Stimulated activated CD4-positive, alpha-beta T cell treated with anti-CD3 and anti-CD28 coated beads, TNF-alpha, amount 100 ng/mL, for 1 hour (primary cell): ENCODE results near the gene MRAS.

Experiments
- DNase-seq, 3 donors: peaks; one replicate each; pipeline ENCODE4 v3.0.0-alpha.2; 2020; ENCODE audit warnings: low read depth in 3 of 3, low spot score in 1 of 3

MRAS gene

DNA sequence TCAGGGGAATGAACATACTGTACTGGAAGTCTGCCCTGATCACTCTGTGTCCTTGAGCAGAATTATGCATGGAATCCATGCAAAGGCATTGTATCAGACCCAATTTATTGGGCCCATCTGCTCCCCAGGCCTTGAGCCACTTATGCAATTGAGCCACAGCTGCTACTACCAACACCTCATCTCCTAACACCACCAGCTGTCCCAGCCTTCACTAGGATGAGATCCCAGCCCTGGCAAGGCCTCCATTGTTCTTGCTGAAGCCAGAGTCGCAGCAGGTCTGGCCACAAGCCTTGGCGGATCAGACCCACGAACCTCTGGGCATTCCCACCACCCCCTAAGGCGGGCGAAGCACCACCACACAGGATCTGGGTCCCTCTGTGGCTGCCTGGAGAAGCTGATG, 9.6 kb upstream of the MRAS start:
- no peak for DNase-seq

DNA sequence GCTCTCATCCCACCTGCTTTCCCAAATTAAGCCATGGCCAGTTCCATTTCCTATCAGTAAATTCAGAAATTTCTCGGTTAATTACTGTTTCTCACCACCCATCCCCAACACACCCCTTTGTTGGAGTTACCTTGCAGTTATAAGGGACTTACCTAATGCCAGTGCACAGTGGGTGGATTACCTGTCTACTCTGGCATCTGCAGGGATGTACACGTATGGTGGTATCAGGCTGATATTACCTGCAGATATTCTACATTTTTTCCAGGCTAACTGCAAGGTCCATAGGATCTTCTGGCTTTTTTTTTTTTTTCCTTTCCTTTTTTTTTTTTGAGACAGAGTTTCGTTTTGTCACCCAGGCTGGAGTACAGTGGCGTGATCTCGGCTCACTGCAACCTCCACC, 7.9 kb upstream of the MRAS start:
- DNase-seq, result no peak

DNA sequence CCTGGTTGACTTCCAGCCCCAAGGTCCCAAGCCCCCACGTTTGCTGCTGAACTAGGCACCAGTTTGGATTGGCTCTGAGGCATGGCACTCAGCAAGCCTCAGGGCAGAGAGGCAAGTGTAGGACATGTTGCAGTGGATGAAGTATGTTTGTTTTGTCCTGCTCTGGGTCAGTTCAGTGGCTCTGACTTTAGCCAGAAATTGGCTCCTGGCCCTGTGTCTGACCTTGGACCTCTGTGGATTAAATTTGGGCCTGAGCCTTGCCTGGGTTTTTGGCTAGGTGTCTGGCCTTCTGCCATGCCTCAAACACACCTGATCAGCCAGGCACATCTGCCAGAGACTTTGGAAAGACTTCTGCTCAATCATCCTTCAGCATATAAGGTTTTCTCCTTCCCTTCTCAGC, 3.6 kb upstream of the MRAS start:
- DNase-seq, result no peak

DNA sequence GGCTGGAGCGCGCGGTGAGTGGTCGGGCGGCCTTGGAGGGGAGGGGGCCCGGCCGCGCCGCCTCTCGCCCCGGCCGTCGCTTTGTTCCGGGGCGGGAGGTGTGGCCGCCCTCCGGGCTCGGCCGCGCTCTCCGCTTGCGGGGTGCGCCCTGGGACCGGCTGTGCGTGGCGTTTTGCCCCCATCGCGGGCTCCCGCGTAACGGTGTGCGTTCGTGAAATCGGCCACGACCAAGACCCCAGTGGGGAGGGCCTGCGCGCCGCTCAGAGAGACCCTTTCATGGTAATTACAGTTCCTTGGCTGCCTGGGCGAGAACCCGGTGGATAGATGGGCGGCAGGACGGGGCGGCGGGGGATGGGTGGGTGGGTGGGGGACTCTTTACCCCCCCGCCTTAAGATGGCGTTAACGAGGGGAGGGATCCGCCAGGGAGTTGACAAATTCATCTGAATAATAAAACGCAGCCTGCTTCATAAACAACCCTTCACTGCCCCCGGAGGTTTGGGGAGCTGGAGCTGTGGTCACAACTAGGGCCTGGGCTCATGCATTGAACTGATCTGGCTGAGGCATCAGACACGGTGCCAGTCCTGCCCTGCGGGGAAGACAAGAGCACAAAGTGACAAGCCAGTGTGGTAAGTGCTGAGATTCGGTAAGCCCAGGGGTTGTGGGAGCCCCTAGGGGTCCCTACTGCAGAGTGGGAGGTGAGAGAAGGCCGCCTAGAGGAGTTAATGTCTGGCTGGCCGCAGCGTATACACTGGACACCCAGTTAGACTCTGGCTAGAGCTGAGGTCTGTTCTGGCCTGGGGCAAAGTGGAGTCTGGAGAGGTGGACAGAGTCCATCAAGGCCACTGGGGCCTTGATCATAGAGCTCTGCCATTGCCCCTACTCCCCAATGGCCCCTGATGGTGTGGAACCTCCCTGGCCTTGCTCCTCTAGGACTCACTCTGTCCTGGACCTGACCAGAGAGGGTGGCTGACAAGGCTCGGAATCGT, 668 bp downstream of the MRAS start:
- no peak for DNase-seq

DNA sequence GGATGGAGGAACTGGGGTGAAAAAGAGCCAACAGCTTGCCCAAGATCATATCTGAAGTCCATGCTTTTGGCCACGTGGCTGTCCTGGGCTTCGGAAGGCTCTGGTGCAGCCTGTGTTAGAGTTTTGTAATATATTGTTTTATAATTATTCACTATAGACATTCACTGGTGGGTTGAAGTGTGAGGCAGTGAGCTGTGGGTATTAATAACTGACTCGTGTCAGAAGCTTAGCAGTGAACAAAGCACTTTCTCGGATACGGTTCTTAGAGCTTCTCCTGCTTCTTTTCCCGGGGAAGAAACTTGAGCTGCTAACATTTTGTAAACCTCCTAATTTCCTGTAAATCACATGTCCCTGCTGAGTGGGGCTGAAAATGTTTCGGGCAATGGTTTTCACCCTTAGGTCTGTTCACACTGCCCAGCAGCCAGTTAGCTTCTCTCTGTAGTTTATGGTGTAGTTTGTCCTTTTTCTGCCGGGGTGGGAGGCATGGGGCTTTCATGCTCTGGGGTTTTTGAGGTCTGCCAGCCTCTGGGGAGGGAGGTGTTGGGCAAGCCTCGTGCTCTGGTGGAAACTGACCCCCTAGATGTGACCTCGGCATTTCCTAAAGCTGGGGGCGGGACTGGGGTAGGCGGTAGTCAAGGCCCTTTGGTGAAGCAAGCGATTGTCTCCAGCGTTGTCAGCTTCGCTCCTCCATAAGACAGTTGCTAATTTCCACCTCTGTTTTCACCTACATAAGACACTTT, 1.7 kb downstream of the MRAS start:
- no peak for DNase-seq

DNA sequence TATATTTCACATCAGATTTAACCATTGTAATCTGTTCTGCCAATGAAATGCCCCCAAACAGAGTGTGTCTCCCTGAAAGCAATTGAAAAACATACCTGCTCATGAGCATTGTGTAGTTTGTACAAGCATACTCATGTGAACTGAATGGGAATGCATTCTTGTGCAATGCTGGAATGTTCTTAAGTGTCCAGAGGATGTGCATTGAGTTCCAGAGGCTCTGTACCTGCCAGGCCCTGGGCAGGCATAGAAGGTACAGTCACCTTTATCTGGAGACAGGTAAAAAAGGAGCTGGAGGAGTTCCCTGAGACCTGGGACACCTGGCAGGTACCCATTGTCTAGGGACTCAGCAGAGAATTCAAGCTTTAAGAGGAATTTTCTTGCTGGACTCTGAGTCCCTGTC, 2.8 kb downstream of the MRAS start:
- no peak for DNase-seq

DNA sequence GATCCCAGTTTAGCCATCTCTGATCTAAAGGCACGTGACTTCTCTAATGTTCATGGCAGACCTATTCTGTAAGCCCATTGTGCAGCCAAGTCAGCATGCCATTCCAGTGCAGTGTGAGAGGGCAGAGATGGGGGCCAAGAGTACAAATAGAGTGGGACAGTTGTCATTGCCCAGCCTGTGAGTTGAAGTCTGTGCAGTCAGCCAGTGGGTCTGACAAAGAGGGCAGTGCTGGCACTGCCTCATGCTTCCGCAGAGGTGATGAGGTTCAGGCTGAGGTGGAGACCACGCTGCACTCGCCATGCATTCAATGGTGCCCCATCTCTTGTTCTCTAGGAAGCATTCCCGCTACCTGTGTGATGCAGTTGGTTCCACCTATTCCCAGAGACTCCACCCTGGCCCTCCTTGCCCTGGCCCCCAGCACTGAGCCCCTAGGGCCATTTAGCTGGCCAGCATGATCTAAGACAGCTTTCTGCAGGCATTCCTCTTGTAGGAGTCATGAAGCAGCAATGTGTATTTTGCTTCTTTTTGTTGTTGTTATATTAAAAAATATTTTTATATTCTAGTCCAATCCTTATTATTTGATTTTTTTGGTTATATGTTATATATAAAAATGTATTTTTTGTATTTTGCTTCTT, 3.7 kb downstream of the MRAS start:
- DNase-seq, result no peak

DNA sequence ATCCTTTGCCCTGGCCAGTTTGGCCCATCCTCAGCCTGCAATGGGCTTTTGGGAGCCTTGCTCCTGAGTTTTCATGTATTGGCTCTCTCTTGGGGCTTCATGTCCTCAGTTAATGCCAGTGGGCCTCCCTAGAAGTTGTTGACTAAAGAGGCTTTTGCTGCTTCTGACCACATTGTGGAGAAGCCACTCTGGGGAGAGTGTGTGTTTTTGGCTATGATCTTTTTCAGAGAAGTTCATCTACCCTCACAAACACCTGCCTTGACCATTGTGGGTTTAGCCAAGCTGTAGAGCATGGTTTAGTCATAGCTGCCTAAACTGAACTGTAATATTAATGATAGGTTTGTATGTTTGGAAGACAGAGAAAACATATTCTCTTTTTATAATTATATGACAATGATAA, 6.0 kb downstream of the MRAS start:
- DNase-seq, result no peak

DNA sequence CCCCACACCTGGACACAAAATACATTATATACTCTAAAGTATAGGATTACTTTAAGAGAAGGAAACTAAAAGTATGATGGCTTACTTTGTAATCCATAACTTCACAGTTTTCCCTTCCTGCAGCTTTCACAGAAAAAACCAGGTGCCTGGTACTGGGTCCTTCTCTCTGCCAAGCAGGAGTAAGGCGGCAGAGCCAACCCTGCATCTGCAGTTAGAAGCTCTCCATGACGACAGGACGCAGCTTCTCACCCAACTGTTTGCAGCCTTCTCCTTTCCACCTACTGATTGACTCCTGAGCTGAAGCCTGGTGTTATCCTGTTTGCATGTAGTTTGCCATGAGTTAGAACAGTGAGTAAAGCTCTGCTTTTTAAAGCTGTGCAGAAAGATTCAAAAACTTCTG, 6.7 kb downstream of the MRAS start:
- DNase-seq, result no peak

DNA sequence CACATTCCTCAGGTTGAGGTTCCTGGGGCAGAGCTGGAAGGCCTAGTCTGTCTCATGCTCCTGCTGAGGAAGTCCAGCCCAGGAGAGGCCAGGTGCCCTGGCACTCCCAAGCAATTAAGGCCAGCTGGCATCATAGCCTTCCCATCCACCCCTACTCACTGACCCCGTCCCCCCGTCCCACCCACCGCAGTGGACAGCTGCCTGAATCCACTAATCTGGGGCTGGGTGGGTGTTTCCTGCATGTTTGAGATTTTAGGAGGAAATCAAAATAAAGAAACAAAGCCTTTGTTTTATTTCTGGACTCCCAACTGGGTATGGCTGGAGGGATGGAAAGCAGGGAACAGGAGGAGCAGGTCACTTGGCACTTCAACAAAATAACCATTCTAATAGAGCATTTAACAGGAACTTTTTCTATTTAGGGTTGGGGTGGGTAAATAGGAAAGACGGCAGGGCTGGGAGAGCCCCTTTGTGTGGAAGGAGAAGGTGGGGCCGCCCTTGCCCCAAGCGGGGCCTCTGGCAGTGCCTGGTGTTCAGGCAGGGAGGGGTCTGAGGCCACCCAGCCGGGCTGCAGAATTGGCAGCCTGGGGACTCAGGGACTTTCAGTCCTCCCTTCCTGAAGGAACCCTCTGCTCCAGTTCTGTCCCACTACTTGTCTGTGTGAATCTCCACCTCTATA, 8.5 kb downstream of the MRAS start:
- no peak for DNase-seq

DNA sequence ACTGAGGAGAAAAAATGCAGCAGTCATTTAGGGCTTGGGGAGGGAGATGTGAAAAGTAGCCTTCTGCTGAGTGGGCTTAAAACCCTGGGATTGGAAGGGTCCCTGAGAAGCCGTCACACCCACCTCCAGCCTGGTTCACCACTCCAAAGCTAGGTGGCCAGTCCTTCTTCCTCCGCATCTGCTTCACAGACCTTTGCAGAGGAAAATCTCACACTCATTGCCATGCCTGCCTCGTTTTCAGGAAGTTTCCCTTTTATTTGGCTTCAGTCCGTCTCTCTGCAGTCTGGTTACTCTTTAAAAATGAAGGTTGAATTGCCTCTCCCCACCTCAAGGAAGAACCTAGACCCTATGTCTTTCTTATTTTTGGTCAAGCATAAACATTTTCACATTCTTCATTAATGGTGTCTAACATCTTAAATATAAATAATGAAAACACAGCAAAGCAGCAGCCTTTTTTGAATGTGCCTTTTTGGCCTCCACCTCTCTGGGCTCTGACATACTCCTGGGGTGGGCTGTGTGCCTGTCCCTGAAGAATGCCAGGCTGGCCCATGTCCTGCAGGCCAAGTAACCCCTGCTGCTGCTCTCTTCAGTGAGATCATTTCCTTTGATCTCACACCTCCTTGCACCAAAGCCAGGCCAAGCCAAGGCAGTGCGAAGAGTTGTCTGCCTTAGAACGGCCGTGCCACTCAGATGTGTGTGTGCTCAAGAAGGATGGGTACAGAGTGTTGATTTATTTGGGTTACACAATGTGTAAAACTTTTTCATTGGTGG, 11.0 kb downstream of the MRAS start:
- DNase-seq, result no peak

DNA sequence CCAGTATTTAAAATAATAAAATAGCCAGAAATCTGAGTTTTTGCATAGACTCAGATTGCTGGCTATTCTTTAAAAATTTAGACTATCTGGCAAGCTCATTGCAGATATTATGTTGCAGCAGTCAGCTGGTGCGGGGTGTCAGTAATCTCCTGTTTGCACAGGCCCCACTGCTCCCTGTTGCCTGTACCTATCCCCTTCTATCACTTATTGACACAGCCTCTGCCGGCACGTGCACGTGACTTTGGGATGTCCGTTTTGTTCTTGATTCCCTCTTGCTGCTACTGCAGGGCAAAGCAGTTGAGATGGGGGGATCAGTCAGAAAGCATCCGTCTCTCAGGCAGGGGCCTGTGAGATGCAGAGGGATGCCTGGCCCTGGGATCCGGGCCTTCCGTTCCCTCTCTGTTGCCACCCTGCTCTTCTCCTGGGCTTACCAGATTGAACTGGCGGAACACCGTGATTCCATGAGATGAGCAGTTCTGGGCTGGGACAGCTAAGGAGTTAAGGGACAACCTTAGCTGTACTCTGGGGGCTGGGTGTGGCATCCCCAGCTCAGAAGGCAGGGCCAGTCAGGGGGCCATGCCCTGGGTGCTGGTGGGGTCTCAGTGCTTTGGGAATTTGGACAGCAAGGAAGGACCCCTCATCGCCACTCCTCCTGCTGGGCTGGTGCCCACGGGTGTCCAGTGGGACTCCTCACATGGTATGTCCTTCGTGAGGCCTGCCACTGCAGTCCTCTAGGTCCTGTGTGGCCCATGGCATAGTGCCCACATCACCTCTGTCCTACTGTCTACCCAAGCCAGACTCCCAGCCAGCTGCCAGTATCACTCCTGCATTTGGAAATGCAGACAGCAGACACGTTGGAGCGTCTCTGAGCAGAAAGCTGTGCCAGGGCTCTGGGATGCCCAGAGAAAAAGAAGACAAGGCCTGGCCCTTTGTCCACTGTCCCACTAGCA, 11.8 kb downstream of the MRAS start:
- no peak for DNase-seq

DNA sequence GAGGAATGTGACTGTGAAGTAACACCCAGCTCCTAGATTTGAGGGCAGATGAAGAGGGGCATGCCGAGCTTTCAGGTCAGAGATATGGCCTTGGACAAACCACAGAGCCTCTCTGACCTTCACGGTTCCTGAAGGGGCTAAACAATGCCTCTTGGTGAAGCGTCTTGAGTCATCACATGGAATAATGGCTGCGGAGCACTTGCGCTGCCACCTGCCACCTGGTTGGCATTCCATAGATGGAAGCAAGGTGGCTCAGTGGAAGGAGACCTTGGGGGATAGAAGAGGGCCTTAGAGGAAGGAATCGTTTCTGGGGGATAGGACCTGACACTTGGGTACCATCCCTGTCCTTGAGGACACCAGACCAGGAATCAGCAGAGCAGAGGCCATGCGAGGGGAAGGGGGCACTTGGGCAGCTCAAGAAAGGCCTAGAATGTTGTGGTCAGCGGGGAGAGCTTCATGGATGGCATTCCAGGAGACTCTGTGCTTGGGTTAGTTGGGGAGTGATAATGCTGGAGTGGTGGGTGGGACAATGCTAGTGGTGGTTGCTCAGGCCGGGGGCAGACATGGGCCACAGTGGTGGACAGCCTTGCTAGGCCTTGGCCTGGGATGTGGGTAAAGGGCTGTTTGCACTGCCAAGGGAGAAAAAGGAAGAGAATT, 12.6 kb downstream of the MRAS start:
- no peak for DNase-seq

DNA sequence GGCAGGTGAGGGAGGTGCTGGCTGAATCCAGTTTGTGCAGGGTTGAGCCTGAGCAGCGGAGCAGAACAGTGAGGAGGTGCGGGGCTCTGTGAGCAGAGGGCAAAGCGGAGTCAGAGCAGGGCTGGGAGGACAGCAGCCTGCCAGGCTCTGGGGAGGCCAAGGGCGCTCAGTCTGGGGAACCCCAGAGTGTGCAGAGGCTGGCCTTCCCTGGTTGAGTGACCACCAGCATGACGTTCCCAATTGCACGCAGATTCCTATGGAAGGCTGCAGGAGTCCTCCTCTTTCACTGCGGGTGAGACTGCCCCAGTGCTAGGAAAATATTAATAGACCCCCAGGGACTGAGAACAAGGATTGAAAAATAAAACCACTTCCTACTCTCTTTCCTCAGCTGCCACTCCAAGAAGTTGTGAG, 13.2 kb downstream of the MRAS start:
- no peak for DNase-seq

DNA sequence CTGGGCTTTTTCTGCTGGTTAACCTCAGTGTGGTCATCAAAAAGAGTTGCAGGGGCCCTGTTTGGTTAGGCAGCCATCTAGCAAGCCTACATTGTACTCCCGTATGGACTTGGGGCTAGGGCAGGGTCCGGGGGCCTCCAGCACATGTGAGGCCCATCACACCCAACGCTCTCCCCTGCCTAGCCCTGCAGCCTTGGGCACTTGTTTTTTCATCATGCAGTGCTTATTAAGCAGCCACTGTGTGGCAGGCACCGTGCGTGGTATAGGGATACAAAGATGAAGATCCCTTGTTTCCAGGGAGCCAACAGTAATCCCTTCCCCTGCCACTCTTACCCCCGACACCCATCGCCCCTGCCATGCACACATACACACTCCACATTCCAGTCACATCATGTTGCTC, 14.2 kb downstream of the MRAS start:
- no peak for DNase-seq

DNA sequence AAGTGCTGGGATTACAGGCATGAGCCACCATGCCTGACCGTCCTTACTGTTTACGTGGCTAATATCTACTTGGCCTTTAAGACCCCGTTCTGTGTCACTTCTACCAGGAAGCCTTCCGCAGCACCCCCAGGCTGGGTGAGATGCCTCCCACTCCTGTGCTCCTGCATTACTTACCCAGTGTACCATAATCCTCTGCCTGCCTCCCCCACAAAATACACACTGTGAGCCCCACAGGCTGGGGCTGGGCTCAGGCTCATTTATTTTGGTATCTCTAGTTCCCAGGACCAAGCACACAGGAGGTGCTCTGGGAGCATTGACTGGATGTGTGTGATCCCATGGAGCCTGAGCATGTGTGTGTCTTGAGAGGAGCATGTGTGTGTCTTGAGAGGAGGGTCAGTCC, 14.9 kb downstream of the MRAS start:
- no peak for DNase-seq

DNA sequence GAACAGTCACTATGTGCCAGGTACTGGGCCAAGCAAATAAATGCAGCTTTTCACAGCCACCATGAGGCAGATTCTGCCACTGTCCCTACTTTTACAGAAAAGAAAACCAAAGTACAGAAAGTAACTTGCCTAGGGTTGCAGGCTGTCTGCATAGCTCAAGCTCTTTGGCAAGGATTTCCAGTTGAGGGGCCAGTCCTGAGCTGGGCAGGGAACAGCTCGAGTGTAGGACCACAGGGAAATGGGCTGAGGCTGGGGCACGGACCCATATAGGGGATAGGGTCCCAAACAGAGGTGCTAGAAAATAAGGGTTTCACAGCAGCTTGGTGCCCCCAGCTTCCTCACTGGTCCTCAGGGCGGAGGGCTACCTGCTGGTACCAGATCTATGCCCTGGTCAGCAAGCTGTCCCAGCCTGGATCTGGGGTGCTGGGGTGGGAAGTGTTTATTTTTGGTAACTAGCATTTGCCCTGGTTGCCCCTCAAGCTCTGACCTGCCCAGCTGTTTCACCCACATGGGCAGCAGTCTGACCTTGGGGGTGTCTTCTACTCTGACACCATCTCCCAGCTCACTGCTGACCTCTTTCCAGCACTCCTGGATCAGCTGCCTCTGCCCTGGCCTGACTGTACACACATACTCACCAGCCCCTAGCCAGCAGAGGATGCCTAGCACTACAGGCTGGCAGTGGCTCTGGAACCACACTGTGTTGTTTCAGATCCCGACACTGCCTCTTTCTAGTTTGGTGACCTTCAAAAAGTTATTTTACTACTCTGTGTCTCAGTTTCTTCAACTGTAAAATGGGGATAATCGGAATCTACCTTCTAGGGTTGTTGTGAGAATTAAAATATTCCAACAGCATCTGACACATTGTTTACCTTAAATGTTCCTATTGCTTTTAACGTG, 16.2 kb downstream of the MRAS start:
- DNase-seq, result no peak

DNA sequence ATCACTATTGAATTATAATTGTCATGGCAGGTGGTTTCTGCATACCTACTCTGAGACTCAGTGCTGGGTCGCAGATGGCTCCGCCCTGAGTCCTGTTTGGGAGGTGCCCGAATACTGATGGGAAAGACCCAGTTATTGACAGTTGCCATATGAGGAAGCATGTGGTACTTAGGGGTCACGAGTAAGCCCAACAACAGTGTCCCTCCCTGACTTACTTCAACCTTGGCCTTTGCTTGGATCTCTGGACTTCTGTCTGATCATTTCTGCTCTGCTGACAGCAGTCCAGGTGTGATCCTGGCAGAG, 16.8 kb downstream of the MRAS start:
- no peak for DNase-seq
